Trophoblast cell (in vitro differentiated cells and primary cell): Measurements from ENCODE around the gene SHQ1.

Experiments used
- DNase-seq, 2 donors: peaks; one replicate each; pipeline ENCODE4 v3.0.0-alpha.2; 2016
- H2AFZ ChIP-seq: 2 replicates; pipeline ENCODE4 v1.6.1; 2013; ENCODE audit warnings: low read length, moderate library complexity, mild to moderate bottlenecking; ENCODE audit not compliant: insufficient read depth, poor library complexity
- H2AK5ac ChIP-seq: 2 replicates; pipeline ENCODE4 v1.6.1; 2013; ENCODE audit warnings: mild to moderate bottlenecking, low read length
- H2BK120ac ChIP-seq: 2 replicates; pipeline ENCODE4 v1.6.1; 2013; ENCODE audit warnings: low read length, mild to moderate bottlenecking, moderate library complexity; ENCODE audit not compliant: insufficient read depth, poor library complexity
- H2BK12ac ChIP-seq: 2 replicates; pipeline ENCODE4 v1.6.1; 2013; ENCODE audit warnings: mild to moderate bottlenecking, low read length, moderate library complexity
- H2BK5ac ChIP-seq: 2 replicates; pipeline ENCODE4 v1.6.1; 2013; ENCODE audit warnings: low read length, low read depth, moderate library complexity, mild to moderate bottlenecking; ENCODE audit not compliant: poor library complexity
- H3K14ac ChIP-seq: 2 replicates; pipeline ENCODE4 v1.6.1; 2013; ENCODE audit warnings: mild to moderate bottlenecking, low read length
- H3K18ac ChIP-seq: 2 replicates; pipeline ENCODE4 v1.6.1; 2013; ENCODE audit warnings: mild to moderate bottlenecking, low read length
- H3K23ac ChIP-seq: 2 replicates; pipeline ENCODE4 v1.6.1; 2013; ENCODE audit warnings: low read length
- H3K27ac ChIP-seq: 2 replicates; pipeline ENCODE4 v1.5.1; 2013; ENCODE audit warnings: low read depth, mild to moderate bottlenecking, inconsistent platforms, low read length, moderate library complexity
- H3K27me3 ChIP-seq: 2 replicates; pipeline ENCODE4 v1.6.1; 2013; ENCODE audit warnings: inconsistent platforms, mild to moderate bottlenecking, low read length, moderate library complexity; ENCODE audit not compliant: insufficient read depth
- H3K36me3 ChIP-seq, 2 experiments: 1 replicate in 1 of 2; 2 replicates in 1 of 2; pipeline ENCODE4 v1.6.1; 2013; ENCODE audit warnings: low read length in 2 of 2, mild to moderate bottlenecking in 2 of 2, moderate library complexity in 1 of 2; ENCODE audit not compliant: insufficient read depth in 2 of 2, control insufficient read depth in 1 of 2
- H3K4ac ChIP-seq: 2 replicates; pipeline ENCODE4 v1.6.1; 2013; ENCODE audit warnings: low read depth, mild to moderate bottlenecking, low read length, moderate library complexity
- H3K4me1 ChIP-seq, 2 experiments: 1 replicate in 1 of 2; 2 replicates in 1 of 2; pipeline ENCODE4 v1.6.1; 2013; ENCODE audit warnings: low read length in 2 of 2, mild to moderate bottlenecking in 2 of 2, moderate library complexity in 1 of 2; ENCODE audit not compliant: insufficient read depth in 2 of 2, control insufficient read depth in 1 of 2
- H3K4me2 ChIP-seq: 2 replicates; pipeline ENCODE4 v1.6.1; 2013; ENCODE audit warnings: inconsistent platforms, mild to moderate bottlenecking, low read length, moderate library complexity
- H3K4me3 ChIP-seq: 2 replicates; pipeline ENCODE4 v1.5.1; 2013; ENCODE audit warnings: mild to moderate bottlenecking, low read depth, low read length, inconsistent platforms
- H3K79me1 ChIP-seq: one replicate; pipeline ENCODE4 v1.6.1; 2013; ENCODE audit warnings: low read length
- H3K79me2 ChIP-seq: 2 replicates; pipeline ENCODE4 v1.6.1; 2013; ENCODE audit warnings: low read length, mild to moderate bottlenecking; ENCODE audit not compliant: control insufficient read depth, insufficient read depth, poor library complexity
- H3K9ac ChIP-seq: 2 replicates; pipeline ENCODE4 v1.6.1; 2013; ENCODE audit warnings: mild to moderate bottlenecking, low read length
- H3K9me3 ChIP-seq: 2 replicates; pipeline ENCODE4 v1.6.1; 2013; ENCODE audit warnings: low read depth, mild to moderate bottlenecking, control low read depth, inconsistent platforms, low read length; ENCODE audit not compliant: insufficient read depth
- H4K12ac ChIP-seq: 2 replicates; pipeline ENCODE4 v1.6.1; 2013; ENCODE audit warnings: low read depth, mild to moderate bottlenecking, low read length, moderate library complexity
- H4K8ac ChIP-seq: 2 replicates; pipeline ENCODE4 v1.6.1; 2013; ENCODE audit warnings: low read depth, mild to moderate bottlenecking, low read length, moderate library complexity
- H4K91ac ChIP-seq: one replicate; pipeline ENCODE4 v1.6.1; 2013; ENCODE audit warnings: low read depth, mild to moderate bottlenecking, low read length, moderate library complexity
- WGBS: extraction: QIAGEN DNeasy Blood & Tissue Kit; methylation state at CpG from one replicate; pipeline ENCODE4 v1.1.7; 2013; ENCODE audit warnings: missing lambda C conversion rate; ENCODE audit not compliant: insufficient read length, insufficient coverage; ENCODE audit errors: extremely low coverage; 5-methylcytosine and 5-hydroxymethylcytosine counted together

Gene SHQ1

GRCh38 chr3:72798552-72799195 lies 49.6 kb downstream of the SHQ1 start:
- H3K4me3 ChIP-seq: no peak overlapping the region
- no peak overlapping the region for H3K23ac ChIP-seq
- DNase-seq: peak; percentile 64 to 86
- H4K91ac ChIP-seq: no peak overlapping the region
- H3K79me1 ChIP-seq: no peaks in the 10 kb centered on the region
- H3K4ac ChIP-seq: no peak overlapping the region
- no peaks in the 10 kb centered on the region for H3K27me3 ChIP-seq
- H2BK5ac ChIP-seq: no peak overlapping the region
- no peak overlapping the region for H3K4me2 ChIP-seq
- H3K14ac ChIP-seq: no peak overlapping the region
- no peak overlapping the region for H3K18ac ChIP-seq
- H4K12ac ChIP-seq: no peak overlapping the region
- H3K36me3 ChIP-seq: no peaks in the 10 kb centered on the region
- no peak overlapping the region for H2AK5ac ChIP-seq
- no peak overlapping the region for H3K27ac ChIP-seq
- no peak overlapping the region for H3K9ac ChIP-seq
- no peak overlapping the region for H2BK12ac ChIP-seq
- H3K9me3 ChIP-seq: no peaks in the 10 kb centered on the region
- no peaks in the 10 kb centered on the region for H3K4me1 ChIP-seq
- H4K8ac ChIP-seq: no peak overlapping the region
- no CpG with 5 or more reads among the region's 3 CpGs for WGBS
- no peak overlapping the region for H2BK120ac ChIP-seq
- no peak overlapping the region for H2AFZ ChIP-seq
- H3K79me2 ChIP-seq: no peaks in the 10 kb centered on the region

GRCh38 chr3:72797773-72798543 lies 50.3 kb downstream of the SHQ1 start:
- H2BK120ac ChIP-seq: no peak overlapping the region
- H3K4me1 ChIP-seq: no peaks in the 10 kb centered on the region
- no peak overlapping the region for H2AK5ac ChIP-seq
- DNase-seq: peak; percentile 1 to 65
- no peak overlapping the region for H3K14ac ChIP-seq
- H3K4me2 ChIP-seq: no peak overlapping the region
- no peak overlapping the region for H3K18ac ChIP-seq
- no peak overlapping the region for H4K12ac ChIP-seq
- H2BK5ac ChIP-seq: no peak overlapping the region
- no peaks in the 10 kb centered on the region for H3K79me1 ChIP-seq
- no peak overlapping the region for H3K23ac ChIP-seq
- H3K4me3 ChIP-seq: no peak overlapping the region
- no peak overlapping the region for H3K27ac ChIP-seq
- H3K9ac ChIP-seq: no peak overlapping the region
- H4K8ac ChIP-seq: no peak overlapping the region
- H4K91ac ChIP-seq: no peak overlapping the region
- no peaks in the 10 kb centered on the region for H3K79me2 ChIP-seq
- H3K27me3 ChIP-seq: no peaks in the 10 kb centered on the region
- no peaks in the 10 kb centered on the region for H3K36me3 ChIP-seq
- H3K4ac ChIP-seq: no peak overlapping the region
- H2AFZ ChIP-seq: no peak overlapping the region
- no peak overlapping the region for H2BK12ac ChIP-seq
- no peaks in the 10 kb centered on the region for H3K9me3 ChIP-seq
- no CpG with 5 or more reads among the region's 12 CpGs for WGBS

GRCh38 chr3:72794079-72794478 lies 54.2 kb downstream of the SHQ1 start:
- Histone ChIP-seq H2BK12ac (no peak overlapping the region), H4K8ac (no peak overlapping the region), H3K4me2 (no peak overlapping the region), H3K4me1 (no peaks in the 10 kb centered on the region), H3K4me3 (no peak overlapping the region), H3K79me1 (no peaks in the 10 kb centered on the region), H2BK120ac (no peak overlapping the region), H3K27me3 (no peaks in the 10 kb centered on the region), H4K91ac (no peak overlapping the region), H3K23ac (no peak overlapping the region), H4K12ac (no peak overlapping the region), H3K27ac (no peak overlapping the region), H2AFZ (no peak overlapping the region), H3K14ac (no peak overlapping the region), H2AK5ac (no peak overlapping the region), H2BK5ac (no peak overlapping the region), H3K79me2 (no peaks in the 10 kb centered on the region), H3K9ac (no peak overlapping the region), H3K4ac (no peak overlapping the region), H3K18ac (no peak overlapping the region), H3K36me3 (peaks cover 0 to 1% of the 10 kb centered on the region in 2 experiments), H3K9me3 (no peaks in the 10 kb centered on the region)
- no peak for DNase-seq
- WGBS: no CpG with 5 or more reads among the region's 3 CpGs

GRCh38 chr3:72791161-72791560 lies 57.1 kb downstream of the SHQ1 start:
- WGBS: no CpG with 5 or more reads among the region's 1 CpG
- no peak overlapping the region for H3K18ac ChIP-seq
- no peak overlapping the region for H3K23ac ChIP-seq

More at GRCh38 chr3:72791161-72791560, 57.1 kb downstream of the SHQ1 start:
- Histone ChIP-seq H2BK120ac (no peak overlapping the region), H4K91ac (no peak overlapping the region), H3K4me1 (no peaks in the 10 kb centered on the region), H2AFZ (no peak overlapping the region), H3K27me3 (no peaks in the 10 kb centered on the region), H4K12ac (no peak overlapping the region), H3K4me2 (no peak overlapping the region), H2BK12ac (no peak overlapping the region), H3K9ac (no peak overlapping the region), H3K14ac (no peak overlapping the region), H3K4ac (no peak overlapping the region), H4K8ac (no peak overlapping the region), H3K36me3 (peaks cover 2 to 3% of the 10 kb centered on the region in 2 experiments), H3K4me3 (no peak overlapping the region), H3K79me2 (no peaks in the 10 kb centered on the region), H2AK5ac (no peak overlapping the region), H3K79me1 (no peaks in the 10 kb centered on the region), H3K27ac (no peak overlapping the region), H3K9me3 (no peaks in the 10 kb centered on the region), H2BK5ac (no peak overlapping the region)
- peak in 1 of 2 donors; percentile 10 for DNase-seq
